LNCAP (cell line): Measurements from ENCODE around the gene RERE.

ENCODE experiments used
- CTCF ChIP-seq: fragments of 450-650 bp; IDR thresholded peaks from 2 replicates; pipeline ENCODE4 v1.5.1; 2017; ENCODE audit warnings: mild to moderate bottlenecking

Gene RERE

DNA sequence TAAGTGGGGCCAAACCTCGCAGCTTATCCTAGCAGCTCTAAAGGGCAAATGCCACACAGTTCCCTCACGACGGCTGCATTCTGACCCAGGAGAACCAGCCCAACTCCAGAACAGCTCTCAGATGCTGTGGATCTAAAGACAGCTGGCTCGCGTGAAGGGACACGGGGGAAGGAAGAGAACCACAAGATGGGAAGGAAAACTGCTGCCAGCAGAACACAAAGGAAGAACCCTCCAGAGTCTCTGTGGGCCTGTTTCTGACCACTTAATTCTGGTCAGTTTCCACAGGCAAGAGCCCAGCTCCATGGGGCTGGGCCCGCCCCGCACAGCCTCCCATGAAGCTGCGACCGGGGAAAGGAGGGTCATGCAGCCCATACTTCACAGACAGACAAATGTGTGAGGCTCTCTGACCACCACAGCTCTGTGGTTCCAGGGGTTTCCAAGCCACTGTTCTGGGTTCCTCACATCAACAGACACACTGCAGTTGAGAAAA is 438.4 kb downstream of the RERE start:
- TF ChIP-seq CTCF, result no peak

GRCh38 chr1:8378178-8378577 is 439.3 kb downstream of the RERE start:
- TF ChIP-seq CTCF, result no peak

DNA sequence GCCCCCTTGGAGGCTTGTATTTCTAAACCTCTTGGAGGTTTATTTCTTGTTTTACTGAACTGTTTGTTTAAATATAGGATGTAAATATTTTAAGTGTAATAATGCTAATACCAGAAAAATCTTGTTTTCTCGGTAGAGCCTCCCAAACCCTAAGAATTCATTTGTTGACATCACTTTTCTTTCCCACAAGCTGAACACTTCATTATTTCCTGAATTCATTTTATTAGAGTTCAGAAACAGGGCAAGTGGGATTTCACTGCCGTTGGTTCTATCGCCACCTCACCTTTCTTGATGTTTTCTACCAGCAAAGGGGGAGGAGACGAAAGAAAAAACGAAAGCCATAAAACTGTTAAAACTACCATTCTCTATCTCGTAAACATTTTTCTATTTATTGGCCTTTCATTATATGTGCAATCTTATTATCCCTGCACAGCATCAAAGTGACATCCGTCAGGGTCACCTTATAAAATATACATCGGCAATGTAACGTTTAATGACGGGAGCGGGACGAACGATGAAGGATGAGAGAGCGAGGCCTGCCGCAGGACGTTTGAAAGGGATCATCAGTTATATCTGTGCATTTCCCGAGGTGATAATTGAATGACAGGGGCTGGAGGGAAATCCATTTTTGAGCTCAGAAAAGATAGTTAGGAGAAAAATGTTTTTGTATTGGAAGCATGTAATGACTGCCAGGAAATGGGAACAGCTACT is 440.0 kb downstream of the RERE start:
- TF ChIP-seq CTCF, result no peak

- no peak for TF ChIP-seq CTCF
Observed at GRCh38 chr1:8376358-8376840, 441.0 kb downstream of the RERE start.

DNA sequence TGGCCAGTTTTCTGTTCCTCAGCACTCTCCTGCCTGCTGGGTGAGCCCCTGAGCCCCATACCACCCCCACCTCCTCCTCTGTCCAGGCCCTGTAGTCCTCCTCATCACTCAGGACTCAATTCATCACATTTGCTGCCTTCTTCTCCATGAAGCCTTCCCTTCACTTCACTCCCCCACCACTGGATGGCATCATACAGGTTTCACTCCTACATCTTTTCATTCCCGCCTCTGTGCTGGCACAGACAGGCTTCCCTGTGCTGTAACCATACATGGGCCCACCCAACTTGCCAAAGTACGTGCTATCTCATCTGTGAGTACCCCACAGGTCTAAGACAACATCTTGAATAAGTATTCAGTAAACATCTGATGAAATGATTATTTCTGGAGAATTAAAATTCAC is 442.6 kb downstream of the RERE start:
- TF ChIP-seq CTCF, result no peak

GRCh38 chr1:8374356-8374755 is 443.1 kb downstream of the RERE start:
- TF ChIP-seq CTCF, result no peak

- no peak for TF ChIP-seq CTCF
Observed at GRCh38 chr1:8373581-8374241, 443.7 kb downstream of the RERE start.
